ENCODE measurements around the gene CCR3.

- TF ChIP-seq CTCF (IDR thresholded peaks at IDR 0.05) (no peak), ZFX (IDR thresholded peaks at IDR 0.05; ENCODE audit: borderline replicate concordance) (no peak)
These were observed 27.3 kb downstream of the CCR3 start for GRCh38 chr3:46269556-46269955.
